Stimulated activated CD4-positive, alpha-beta T cell treated with anti-CD3 and anti-CD28 coated beads, Interleukin-2, amount 100 ng/mL, for 4 hours (primary cell): ENCODE measurements around the gene SHISAL2B.
"Not testable (repeated sequence)": the region's sequence is repeated elsewhere in the genome, so short reads cannot be mapped to it uniquely, and the experiment has no call there.

ENCODE experiments used
- DNase-seq: peaks from one replicate; pipeline ENCODE4 v3.0.0-alpha.2; 2020; ENCODE audit warnings: low read depth

SHISAL2B gene

GRCh38 chr5:64690417-64691151 lies at the start of gene SHISAL2B:
Gene SHISAL2B (plus strand): TSS chr5:64690503. CDS start chr5:64690624, 121 bp downstream.
- no peak for DNase-seq

- no peak for DNase-seq
These were observed 45.5 kb upstream of the SHISAL2B start for GRCh38 chr5:64644831-64645230.

GRCh38 chr5:64646169-64646568 lies 44.1 kb upstream of the SHISAL2B start:
- DNase-seq, result no peak

- no peak for DNase-seq
These were observed 40.8 kb upstream of the SHISAL2B start for GRCh38 chr5:64649512-64649911.

- DNase-seq, result no peak
These were observed 36.3 kb upstream of the SHISAL2B start for GRCh38 chr5:64653766-64654560.

- DNase-seq, result no peak
These were observed 35.8 kb upstream of the SHISAL2B start for GRCh38 chr5:64654561-64654938.

GRCh38 chr5:64655596-64655995 lies 34.7 kb upstream of the SHISAL2B start:
- no peak for DNase-seq

GRCh38 chr5:64659289-64659688 lies 31.0 kb upstream of the SHISAL2B start:
- no peak for DNase-seq

GRCh38 chr5:64663181-64663580 lies 27.1 kb upstream of the SHISAL2B start:
- not testable (repeated sequence) for DNase-seq

- DNase-seq, result no peak
These were observed 25.1 kb upstream of the SHISAL2B start for GRCh38 chr5:64665243-64665642.

- DNase-seq, result no peak
These were observed 24.2 kb upstream of the SHISAL2B start for GRCh38 chr5:64666078-64666477.

GRCh38 chr5:64667068-64667467 lies 23.2 kb upstream of the SHISAL2B start:
- DNase-seq, result no peak

- DNase-seq, result no peak
These were observed 20.0 kb upstream of the SHISAL2B start for GRCh38 chr5:64670277-64670676.

- DNase-seq, result no peak
These were observed 18.6 kb upstream of the SHISAL2B start for GRCh38 chr5:64671678-64672077.

GRCh38 chr5:64678374-64678773 lies 11.9 kb upstream of the SHISAL2B start:
- DNase-seq, result no peak

GRCh38 chr5:64680289-64680688 lies 10.0 kb upstream of the SHISAL2B start:
- DNase-seq, result no peak

GRCh38 chr5:64682608-64683007 lies 7.7 kb upstream of the SHISAL2B start:
- DNase-seq, result no peak

GRCh38 chr5:64685866-64686265 lies 4.4 kb upstream of the SHISAL2B start:
- DNase-seq, result no peak

GRCh38 chr5:64688391-64688790 lies 1.9 kb upstream of the SHISAL2B start:
- DNase-seq, result no peak

GRCh38 chr5:64688965-64689364 lies 1.3 kb upstream of the SHISAL2B start:
- no peak for DNase-seq

- no peak for DNase-seq
These were observed 243 bp upstream of the SHISAL2B start for GRCh38 chr5:64690104-64690416.

- DNase-seq, result no peak
These were observed 988 bp downstream of the SHISAL2B start for GRCh38 chr5:64691291-64691690.

GRCh38 chr5:64693636-64694035 lies 3.3 kb downstream of the SHISAL2B start:
- DNase-seq, result no peak

GRCh38 chr5:64696414-64696813 lies 6.1 kb downstream of the SHISAL2B start:
- not testable (repeated sequence) for DNase-seq
